ENCODE results near the gene KATNBL1. TPM values are rescaled to one million over a fixed set of nuclear protein-coding genes. Genes with fewer than 3 reads are reported as not detected.

KATNBL1 gene
- total and polyA plus RNA-seq, 12 donors, result 10.3 to 63.9 (median 23.9) TPM

DNA sequence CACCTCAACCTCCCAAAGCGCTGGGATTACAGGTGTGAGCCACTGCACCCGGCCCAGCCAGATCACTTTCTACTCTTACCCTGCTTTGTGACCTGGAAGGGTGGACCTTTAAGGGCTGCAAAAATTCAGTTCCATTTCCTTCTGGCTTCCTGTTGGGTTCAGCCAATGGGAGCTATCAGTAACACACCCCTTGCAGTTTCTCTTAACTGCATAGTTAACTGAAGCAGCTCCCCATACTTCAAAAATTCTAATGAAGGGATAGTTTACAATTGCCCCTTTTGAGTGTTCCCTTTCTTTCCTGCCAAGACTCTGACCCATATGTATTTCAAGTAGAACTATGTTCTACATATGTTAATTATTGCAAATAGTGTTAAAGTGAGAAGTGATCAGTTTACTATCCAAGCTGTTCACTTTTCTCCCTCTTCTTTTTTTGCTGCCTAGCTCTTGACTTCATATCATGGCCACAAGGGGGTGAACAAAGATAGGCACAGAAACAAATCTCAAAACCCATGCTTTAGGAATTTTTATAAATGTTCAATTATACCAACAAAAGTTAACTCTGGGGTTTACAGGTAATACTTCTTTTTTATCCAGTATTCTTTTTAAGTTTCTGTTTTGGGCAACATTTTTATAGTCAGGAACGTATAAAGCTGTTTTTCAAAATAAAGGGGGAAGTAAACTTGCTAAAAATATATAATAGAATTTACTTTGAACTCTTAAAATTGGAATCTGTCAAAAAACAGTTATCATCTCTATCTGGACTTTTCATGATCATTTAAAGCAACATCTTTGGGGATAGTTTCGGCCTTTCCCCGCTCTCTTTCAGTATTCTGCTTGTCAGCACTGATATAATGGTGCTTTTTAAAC, 99.9 kb downstream of the KATNBL1 start:
- DNase-seq, result peak in 2 of 7 donors; percentile 10 to 11
- intact Hi-C loops (cut with DNase I), result loop anchor here (5.0 to 10.0 kb wide), 2 partner anchors 102 to 105 kb away; partner anchors contain the start of gene KATNBL1 (in 2 of the 2)
- no peak overlapping the region for H3K27ac ChIP-seq
- H3K36me3 ChIP-seq (replicated peaks in 1 of 2), result no peaks in the 10 kb centered on the region
- TF ChIP-seq POLR2A (IDR thresholded peaks at IDR 0.05), result no peak
- TF ChIP-seq, protein P1, sequence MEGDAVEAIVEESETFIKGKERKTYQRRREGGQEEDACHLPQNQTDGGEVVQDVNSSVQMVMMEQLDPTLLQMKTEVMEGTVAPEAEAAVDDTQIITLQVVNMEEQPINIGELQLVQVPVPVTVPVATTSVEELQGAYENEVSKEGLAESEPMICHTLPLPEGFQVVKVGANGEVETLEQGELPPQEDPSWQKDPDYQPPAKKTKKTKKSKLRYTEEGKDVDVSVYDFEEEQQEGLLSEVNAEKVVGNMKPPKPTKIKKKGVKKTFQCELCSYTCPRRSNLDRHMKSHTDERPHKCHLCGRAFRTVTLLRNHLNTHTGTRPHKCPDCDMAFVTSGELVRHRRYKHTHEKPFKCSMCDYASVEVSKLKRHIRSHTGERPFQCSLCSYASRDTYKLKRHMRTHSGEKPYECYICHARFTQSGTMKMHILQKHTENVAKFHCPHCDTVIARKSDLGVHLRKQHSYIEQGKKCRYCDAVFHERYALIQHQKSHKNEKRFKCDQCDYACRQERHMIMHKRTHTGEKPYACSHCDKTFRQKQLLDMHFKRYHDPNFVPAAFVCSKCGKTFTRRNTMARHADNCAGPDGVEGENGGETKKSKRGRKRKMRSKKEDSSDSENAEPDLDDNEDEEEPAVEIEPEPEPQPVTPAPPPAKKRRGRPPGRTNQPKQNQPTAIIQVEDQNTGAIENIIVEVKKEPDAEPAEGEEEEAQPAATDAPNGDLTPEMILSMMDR (IDR thresholded peaks at IDR 0.05), result peak; percentile 44 to 59 (median 54)
- H3K27me3 ChIP-seq, result peaks cover 5% of the 10 kb centered on the region
- WGBS, 4 donors, result 49 to 62% (median 58%) methylated on average over 5 of the region's 5 CpGs
- H3K9me3 ChIP-seq (replicated peaks in 1 of 3), result no peaks in the 10 kb centered on the region
- no peaks in the 10 kb centered on the region for H3K4me1 ChIP-seq (replicated peaks in 1 of 2)
- no peak overlapping the region for H3K4me3 ChIP-seq

DNA sequence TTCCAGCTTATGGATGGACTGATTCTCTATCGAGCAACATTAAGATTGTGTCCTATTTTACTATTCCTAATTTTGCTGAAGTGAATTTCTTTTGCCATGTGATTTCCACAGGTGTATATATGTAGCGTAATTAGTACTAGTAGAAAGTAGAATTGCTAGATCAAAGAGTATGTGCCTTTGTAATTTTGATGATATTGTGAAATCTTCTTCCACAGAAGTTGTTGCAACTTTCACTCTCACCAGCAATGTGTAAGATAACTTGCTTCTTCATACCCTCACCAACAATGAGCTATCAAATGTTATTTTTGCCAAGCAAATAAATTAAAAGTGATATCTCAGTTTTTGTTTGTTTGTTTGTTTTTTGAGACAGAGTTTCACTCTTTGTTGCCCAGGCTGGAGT, 102.6 kb downstream of the KATNBL1 start:
- no peak overlapping the region for H3K27ac ChIP-seq
- 82 to 87% (median 85%) methylated on average over 2 of the region's 2 CpGs for WGBS, 4 donors
- intact Hi-C loops (cut with DNase I), result loop anchor here in 1 of 2 donors (10.0 kb wide), 1 partner anchor 107 kb away; the partner anchor contains the start of gene KATNBL1
- DNase-seq, result no peak
- no peaks in the 10 kb centered on the region for H3K36me3 ChIP-seq (replicated peaks in 1 of 2)
- H3K27me3 ChIP-seq, result peaks cover 1% of the 10 kb centered on the region
- TF ChIP-seq, protein P1 (IDR thresholded peaks at IDR 0.05), result no peak
- TF ChIP-seq POLR2A (IDR thresholded peaks at IDR 0.05), result no peak
- H3K4me1 ChIP-seq (replicated peaks in 1 of 2), result peaks cover 0 to 6% of the 10 kb centered on the region in 2 donors
- H3K9me3 ChIP-seq (replicated peaks in 1 of 3), result no peaks in the 10 kb centered on the region
- no peak overlapping the region for H3K4me3 ChIP-seq

DNA sequence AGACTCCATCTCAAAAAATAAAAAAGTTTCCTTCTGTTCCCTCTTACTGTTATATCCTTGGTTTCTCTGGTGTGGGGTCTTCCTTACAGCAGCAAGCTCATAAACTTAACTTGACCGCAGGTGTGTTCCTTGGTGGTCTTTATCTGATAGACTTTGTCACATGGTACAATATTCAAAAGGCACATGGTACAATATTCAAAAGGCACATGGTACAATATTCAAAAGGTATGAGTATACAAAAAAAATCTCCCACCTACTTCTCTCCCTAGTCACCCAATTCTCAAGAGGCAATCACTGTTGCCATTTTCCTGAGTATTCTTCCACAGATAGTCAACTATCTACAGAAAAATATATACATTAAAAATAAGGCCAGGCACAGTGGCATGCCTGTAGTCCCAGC, 103.5 kb downstream of the KATNBL1 start:
- intact Hi-C loops (cut with DNase I), result loop anchor here in 1 of 2 donors (10.0 kb wide), 1 partner anchor 108 kb away; the partner anchor contains the start of gene KATNBL1
- 98 to 100% (median 100%) methylated on average over 1 of the region's 1 CpG for WGBS, 4 donors
- DNase-seq, result no peak
- H3K27me3 ChIP-seq, result no peaks in the 10 kb centered on the region
- no peaks in the 10 kb centered on the region for H3K9me3 ChIP-seq (replicated peaks in 1 of 3)
- no peak overlapping the region for H3K4me3 ChIP-seq
- TF ChIP-seq POLR2A (IDR thresholded peaks at IDR 0.05), result no peak
- TF ChIP-seq, protein P1 (IDR thresholded peaks at IDR 0.05), result no peak
- no peak overlapping the region for H3K27ac ChIP-seq
- no peaks in the 10 kb centered on the region for H3K36me3 ChIP-seq (replicated peaks in 1 of 2)
- H3K4me1 ChIP-seq (replicated peaks in 1 of 2), result peaks cover 0 to 6% of the 10 kb centered on the region in 2 donors

DNA sequence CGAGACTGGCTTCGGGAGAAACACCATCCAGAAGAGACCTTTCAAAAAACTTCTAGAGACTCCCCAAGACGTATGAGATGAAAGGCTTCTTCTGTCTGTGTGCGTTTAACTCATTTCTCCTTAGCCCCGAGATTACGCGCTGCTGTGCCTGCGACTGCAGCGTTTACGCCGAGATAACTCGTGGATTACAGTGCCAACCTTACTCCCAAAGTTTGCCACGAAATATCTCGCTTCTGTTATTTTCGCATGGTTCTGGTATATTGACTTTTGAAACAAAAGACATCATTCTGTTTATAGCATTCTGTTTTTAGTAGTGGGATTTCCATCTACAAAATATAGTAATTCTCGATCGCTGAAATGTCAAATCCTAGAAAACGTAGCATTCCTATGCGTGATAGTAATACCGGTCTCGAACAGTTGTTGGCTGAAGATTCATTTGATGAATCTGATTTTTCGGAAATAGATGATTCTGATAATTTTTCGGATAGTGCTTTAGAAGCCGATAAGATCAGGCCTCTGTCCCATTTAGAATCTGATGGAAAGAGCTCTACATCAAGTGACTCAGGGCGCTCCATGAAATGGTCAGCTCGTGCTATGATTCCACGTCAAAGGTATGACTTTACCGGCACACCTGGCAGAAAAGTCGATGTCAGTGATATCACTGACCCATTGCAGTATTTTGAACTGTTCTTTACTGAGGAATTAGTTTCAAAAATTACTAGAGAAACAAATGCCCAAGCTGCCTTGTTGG, 107.5 kb downstream of the KATNBL1 start:
- Histone ChIP-seq H3K4me1 (replicated peaks in 1 of 2) (peaks cover 11 to 28% of the 10 kb centered on the region in 2 donors), H3K27me3 (no peaks in the 10 kb centered on the region), H3K4me3 (peak overlapping the region; percentile 2 to 78 (median 30)), H3K27ac (peak overlapping the region in 4 of 5 donors; percentile 65 to 94 (median 84)), H3K36me3 (replicated peaks in 1 of 2) (no peaks in the 10 kb centered on the region), H3K9me3 (replicated peaks in 1 of 3) (no peaks in the 10 kb centered on the region)
- 23 to 27% (median 23%) methylated on average over 27 to 29 of the region's 29 CpGs for WGBS, 4 donors
- intact Hi-C loops (cut with DNase I), result loop anchor here in 1 of 2 donors (10.0 kb wide), 1 partner anchor 112 kb away; the partner anchor contains the start of gene KATNBL1
- DNase-seq, result no peak
- TF ChIP-seq, protein P1 (IDR thresholded peaks at IDR 0.05), result peak in 1 of 6 experiments; percentile 3
- no peak for TF ChIP-seq POLR2A (IDR thresholded peaks at IDR 0.05)
